Stimulated activated CD4-positive, alpha-beta T cell treated with anti-CD3 and anti-CD28 coated beads, Interleukin-2, amount 100 ng/mL, for 24 hours (primary cell): ENCODE results near the gene TP53I13.
"Not testable (repeated sequence)": the region's sequence is repeated elsewhere in the genome, so short reads cannot be mapped to it uniquely, and the experiment has no call there.

Source experiments
- DNase-seq, 2 donors: peaks; one replicate each; pipeline ENCODE4 v3.0.0-alpha.2; 2020

The TP53I13 gene

GRCh38 chr17:29568331-29569244 lies at the start of gene TP53I13:
TSS of gene TP53I13 (plus strand) at chr17:29568701. CDS start at chr17:29568759, 58 bp downstream.
- peak; percentile 90 to 95 for DNase-seq

- no peak for DNase-seq
Measured at GRCh38 chr17:29524692-29525091, 43.8 kb upstream of the TP53I13 start.

DNA sequence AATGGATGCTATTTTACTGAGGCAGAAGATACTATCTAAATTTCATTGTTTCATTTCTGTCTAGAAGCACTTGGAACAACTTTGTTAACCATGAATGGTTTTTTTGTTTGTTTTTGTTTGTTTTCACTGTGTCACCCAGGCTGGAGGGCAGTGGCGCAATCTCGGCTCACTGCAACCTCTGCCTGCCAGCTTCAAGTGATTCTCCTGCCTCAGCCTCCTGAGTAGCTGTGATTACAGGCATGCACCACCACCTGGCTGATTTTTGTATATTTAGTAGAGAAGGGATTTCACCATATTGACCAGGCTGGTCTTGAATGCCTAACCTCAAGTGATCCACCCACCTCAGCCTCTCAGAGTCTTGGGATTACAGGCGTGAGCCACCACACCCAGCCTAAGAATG lies 42.2 kb upstream of the TP53I13 start:
- no peak for DNase-seq

DNA sequence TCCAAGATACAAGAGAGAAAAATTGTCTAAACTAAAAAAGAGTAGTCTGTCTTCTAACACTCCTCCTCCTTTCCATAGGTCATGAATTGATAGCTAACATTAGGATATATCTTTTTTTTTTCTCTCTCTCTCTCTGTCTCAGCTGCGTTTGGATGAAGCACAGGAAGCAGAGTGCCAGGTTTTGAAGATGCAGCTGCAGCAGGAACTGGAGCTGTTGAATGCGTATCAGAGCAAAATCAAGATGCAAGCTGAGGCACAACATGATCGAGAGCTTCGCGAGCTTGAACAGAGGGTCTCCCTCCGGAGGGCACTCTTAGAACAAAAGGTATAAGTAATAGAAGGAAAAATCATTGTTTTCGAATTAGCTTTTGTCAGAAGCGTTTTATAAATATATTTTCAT lies 34.5 kb upstream of the TP53I13 start:
- DNase-seq = no peak

DNA sequence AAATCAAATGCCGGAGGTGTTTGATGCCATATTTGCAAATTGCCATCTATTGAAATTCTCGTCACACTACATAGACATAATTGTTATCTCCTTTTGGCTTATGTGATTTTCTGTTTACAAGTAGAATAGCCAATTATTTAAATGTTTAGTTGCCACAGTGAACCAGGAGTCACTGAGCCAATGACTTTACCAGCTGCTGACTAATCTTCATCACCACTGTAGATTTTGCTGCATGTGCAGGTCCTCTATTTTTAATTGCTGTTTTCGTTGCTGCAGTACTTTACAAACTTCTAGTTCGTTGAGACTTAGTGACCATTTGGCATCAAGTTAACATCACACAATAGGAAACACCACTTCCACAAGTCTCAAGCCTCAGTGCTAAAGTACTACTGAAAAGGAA lies 24.4 kb upstream of the TP53I13 start:
- no peak for DNase-seq

- DNase-seq = no peak
Measured at GRCh38 chr17:29546085-29546484, 22.4 kb upstream of the TP53I13 start.

DNA sequence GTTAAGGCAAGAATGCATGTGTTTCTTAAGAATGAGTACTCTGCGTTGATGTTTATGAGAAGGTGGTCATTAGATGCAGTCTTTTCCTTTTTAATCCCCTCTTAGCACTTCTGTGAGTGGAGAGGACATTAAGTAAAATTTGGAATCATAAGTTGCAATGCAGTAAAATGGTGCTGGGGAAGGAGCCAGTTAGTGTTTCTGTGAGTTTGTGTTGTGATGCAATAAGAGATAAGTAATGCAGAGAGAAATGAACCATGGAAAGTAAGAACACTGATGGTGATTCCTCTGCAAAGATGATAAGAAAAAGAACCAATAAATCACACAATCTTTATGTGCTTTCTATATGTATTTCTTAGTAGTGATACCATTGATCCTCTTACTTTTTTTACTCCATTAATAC lies 21.7 kb upstream of the TP53I13 start:
- DNase-seq = no peak

DNA sequence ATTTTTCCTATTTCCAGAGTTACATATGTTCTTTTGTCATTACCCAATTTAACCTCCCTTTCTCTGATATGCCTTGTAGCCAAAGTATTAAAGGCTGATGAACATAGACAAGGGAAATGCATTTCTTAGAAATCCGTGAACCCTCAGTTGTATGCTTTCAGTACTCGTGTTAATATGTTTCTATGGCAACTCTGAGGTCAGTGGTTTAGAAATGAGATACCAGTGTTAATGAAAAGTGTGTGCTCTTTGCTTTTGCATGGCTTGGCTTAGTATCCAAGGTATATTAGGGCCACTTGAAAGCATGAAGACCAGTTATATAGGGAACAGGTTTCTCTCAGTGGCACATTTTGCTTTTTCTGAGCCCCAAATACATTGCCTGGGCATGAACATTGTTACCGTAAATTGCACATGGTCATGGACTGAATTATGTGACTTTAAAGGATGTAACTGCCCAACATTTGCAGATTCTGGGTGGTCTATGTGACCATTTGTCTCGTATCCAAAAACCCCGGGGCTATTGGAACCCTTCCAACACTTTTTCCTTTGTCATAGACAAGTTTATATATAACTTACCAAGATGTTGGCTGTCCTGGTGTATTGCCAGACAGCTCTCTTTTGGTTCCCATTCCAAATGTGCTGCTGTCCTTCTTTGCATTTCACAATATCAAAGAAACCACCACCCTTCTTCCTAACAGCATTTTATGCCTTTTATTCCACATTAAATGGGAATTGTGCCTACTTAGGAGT lies 19.2 kb upstream of the TP53I13 start:
- no peak for DNase-seq

DNA sequence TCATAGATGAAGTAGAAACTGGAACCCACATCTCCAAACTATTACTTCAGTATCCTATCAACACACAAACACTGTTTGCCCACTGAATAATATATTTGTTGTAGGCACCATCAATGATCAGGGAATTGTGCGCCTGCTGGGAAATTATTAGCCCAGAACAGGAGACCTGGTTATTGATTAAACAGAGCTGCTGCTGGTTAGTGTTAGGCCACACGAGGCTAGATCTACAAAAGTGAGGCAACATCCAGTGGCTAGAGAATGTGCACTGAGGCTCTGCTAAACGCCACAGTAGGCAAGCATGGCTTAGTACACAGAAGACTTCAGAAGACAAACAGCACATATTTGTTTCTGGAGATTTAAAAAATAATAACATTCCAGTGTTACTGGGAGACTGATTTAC lies 12.7 kb upstream of the TP53I13 start:
- no peak for DNase-seq

DNA sequence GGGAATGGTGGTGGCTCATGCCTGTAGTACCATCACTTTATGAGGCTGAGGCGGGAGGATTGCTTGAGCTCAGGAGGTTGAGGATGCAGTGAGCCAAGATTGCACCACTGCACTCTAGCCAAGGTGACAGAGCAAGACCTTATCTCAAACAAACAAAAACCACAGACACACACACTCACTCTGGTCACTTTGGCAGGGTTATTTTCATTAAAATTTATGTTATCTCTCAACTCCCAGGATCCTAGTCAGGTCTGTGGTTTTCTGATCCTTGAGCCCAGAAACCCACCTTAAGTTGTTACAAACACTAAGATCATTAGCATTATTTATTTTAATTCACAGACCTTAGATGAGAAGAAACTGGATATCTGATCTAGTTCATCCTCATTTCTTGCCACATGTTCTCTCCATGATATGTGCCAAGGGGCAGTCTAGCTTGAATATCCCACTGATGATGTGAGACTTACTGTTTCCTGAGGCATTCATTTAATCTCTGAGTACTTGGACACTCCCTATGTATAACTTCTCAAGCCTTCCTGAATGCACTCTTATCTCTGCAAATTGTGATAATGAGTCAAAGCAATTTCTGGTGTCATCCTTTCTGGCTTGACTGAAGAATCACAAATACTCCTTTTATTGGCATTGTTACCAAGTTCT lies 11.3 kb upstream of the TP53I13 start:
- no peak for DNase-seq

- DNase-seq = no peak
Measured at GRCh38 chr17:29557739-29558116, 10.8 kb upstream of the TP53I13 start.

- DNase-seq = not testable (repeated sequence)
Measured at GRCh38 chr17:29558139-29558538, 10.4 kb upstream of the TP53I13 start.

- DNase-seq = no peak
Measured at GRCh38 chr17:29559640-29560039, 8.9 kb upstream of the TP53I13 start.

- DNase-seq = no peak
Measured at GRCh38 chr17:29560316-29560715, 8.2 kb upstream of the TP53I13 start.

GRCh38 chr17:29561554-29562517 lies 6.7 kb upstream of the TP53I13 start:
- DNase-seq = no peak

DNA sequence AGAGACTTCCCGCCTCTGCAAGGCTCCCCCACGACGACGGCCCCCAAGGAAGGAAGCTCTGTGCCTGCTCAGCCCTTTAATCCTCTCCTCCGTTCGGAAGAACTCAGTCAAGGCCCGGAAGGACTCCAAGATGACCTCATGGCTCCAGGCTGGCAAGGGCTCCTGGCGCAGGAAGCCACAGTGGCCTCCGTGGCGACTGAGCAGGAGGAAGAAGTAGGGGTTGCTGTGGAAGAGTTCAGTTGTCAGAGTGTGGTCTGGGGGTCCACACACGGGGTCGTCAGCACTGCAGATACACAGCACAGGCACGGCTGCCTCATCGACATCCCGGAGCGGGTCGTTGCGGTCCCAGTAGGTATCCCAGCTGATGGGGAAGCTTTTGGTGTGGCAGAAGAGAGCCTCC lies 5.9 kb upstream of the TP53I13 start:
- DNase-seq = no peak

DNA sequence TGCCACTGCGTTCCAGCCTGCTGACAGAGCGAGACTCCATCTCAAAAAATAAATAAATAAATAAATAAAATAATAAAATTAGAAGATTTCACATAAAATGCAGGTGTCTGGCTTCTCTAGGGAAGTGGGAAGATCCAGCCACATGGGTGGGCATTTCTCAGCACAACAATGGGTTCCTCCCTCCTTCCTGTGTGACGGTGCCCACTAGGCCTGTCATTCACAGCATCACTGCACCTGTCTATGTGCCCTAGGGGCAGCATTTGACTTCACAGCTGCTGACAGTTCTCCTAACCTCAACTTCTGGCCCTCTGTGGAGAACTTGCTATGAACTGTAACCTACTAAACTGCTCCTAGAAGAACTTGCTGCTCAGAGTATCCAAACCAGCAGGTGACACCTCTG lies 4.7 kb upstream of the TP53I13 start:
- DNase-seq = no peak

DNA sequence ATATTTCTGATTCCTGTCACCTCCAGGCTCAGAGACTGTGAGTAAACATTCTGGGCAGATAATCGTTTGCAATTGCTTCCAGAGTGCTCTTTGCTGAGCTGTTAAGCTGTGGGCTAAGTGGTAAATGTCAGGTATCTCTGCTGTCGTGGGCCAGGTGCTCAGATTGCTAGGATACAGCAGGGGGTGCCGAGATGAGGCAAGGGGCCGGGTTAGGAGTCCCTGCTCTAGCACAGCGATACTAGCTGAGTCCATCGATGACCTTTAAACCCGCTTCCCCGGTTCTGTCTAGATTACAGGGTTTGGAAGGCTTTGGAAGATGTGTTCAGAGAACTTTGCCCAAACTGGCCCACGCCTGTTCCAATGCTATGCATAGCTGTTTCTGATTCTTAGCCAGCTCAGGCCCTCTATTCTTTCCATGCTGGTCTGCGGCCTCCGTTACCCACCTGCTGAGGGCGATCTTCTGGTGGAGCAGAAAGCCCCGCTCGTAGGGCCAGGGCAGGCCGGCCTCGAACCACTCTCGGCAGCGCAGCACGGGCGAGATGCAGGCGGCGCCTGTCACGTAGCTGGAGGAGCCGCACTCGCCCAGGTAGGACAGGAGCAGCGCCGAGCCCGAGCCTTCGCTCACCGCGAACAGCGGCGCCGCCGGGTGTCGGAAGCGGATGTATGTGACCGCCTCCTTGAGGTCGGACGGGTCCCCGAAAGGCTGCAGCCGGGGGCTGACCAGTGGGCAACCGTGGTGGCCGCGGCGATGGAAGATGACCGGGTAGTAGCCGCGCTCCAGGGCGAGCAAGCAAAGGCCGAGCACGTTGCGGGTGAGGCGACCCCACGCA lies 2.6 kb upstream of the TP53I13 start:
- DNase-seq = peak; percentile 53 to 71

- peak; percentile 62 to 69 for DNase-seq
Measured at GRCh38 chr17:29566473-29567303, 1.8 kb upstream of the TP53I13 start, which contains the start of gene ABHD15. TSS of gene ABHD15 (minus strand) at chr17:29567037. CDS start at chr17:29566966, 71 bp downstream.

DNA sequence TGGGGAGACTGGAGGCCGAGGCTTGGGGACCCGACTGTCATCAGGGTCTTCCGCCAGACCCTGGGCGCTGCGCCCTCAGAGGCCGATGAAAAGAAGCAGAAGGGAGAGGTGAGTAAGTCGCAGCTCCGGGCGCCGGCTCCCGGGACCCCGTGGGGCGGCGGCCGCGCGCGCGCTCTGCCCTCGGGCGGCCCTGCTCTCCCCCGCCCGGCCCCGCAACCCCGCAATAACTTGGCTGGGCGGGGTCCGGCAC lies 1.3 kb upstream of the TP53I13 start:
- DNase-seq = no peak
